K562 (cell line): ENCODE results near the gene QRICH1. TPM values are rescaled to one million over a fixed set of nuclear protein-coding genes. Genes with fewer than 3 reads are reported as not detected.

Source experiments
- ATAC-seq: fragments of 200-7000 bp; cut with Tn5 transposase; 3 replicates; pipeline ENCODE4 v1.9.1; 2020; ENCODE audit warnings: moderate library complexity
- BruUV-seq: library from RNA; stranded (reverse); fragments of 400-500 nt; replicated peaks from 2 replicates; lab custom pipeline; 2021; lab: Mats Ljungman, UMichigan
- CTCF ChIA-PET: fragments of 300-600 bp; formaldehyde crosslinking; extraction: SDS; loops from one replicate; lab custom pipeline; 2021; ENCODE audit warnings: low intra/inter-chr PET ratio; lab: Yijun Ruan, JAX
- POLR2A ChIA-PET: fragments of 300-600, 350-650 bp; sonication (Branson Sonifier 250); formaldehyde crosslinking; extraction: SDS; loops from one replicate; lab custom pipeline; 2021; ENCODE audit warnings: antibody characterized with exemption, inconsistent platforms; lab: Yijun Ruan, JAX
- DNase-seq, 4 experiments: peaks; one replicate each; pipeline versions ENCODE4 v3.0.0 to v3.0.0-alpha.2; 2011 to 2018; ENCODE audit warnings: low spot score in 3 of 4, mixed read lengths in 3 of 4; ENCODE audit errors: extremely low read depth in 1 of 4
- FAIRE-seq: peaks from 2 replicates; lab custom pipeline; 2011; peaks lifted over from hg19 to GRCh38; lab: Jason Lieb, UNC
- H2AFZ ChIP-seq: 2 replicates; pipeline ENCODE4 v1.6.0; 2011; ENCODE audit warnings: low read depth, low read length, control low read depth, inconsistent platforms
- H3K27ac ChIP-seq: fragments of 200-600 bp; 3 replicates; pipeline ENCODE4 v1.8.0; 2011; ENCODE audit warnings: low read depth, mild to moderate bottlenecking, control low read depth, inconsistent platforms, low read length, moderate library complexity, mixed read lengths; ENCODE audit errors: extremely low read depth
- H3K27me3 ChIP-seq, 2 experiments: fragments of 300-600 bp in 1 of 2; 2 replicates in 1 of 2; 3 replicates in 1 of 2; pipeline versions ENCODE4 v1.6.0 to v1.8.0; 2011; ENCODE audit warnings: inconsistent platforms in 2 of 2, low read length in 2 of 2, mild to moderate bottlenecking in 1 of 2, mixed read lengths in 1 of 2, moderate library complexity in 1 of 2; ENCODE audit not compliant: control insufficient read depth in 2 of 2, insufficient read depth in 2 of 2
- H3K36me3 ChIP-seq: fragments of 300-600 bp; 3 replicates; pipeline ENCODE4 v1.8.0; 2011; ENCODE audit warnings: mild to moderate bottlenecking, low read length, inconsistent platforms; ENCODE audit not compliant: control insufficient read depth, insufficient read depth
- H3K4me1 ChIP-seq, 2 experiments: fragments of 200-600 bp in 1 of 2; replicated peaks in 1 of 2; 2 replicates in 1 of 2; 3 replicates in 1 of 2; pipeline versions ENCODE4 v1.5.1 to v1.8.0; 2011; ENCODE audit warnings: inconsistent platforms in 2 of 2, low read length in 2 of 2, mild to moderate bottlenecking in 1 of 2, mixed read lengths in 1 of 2, moderate library complexity in 1 of 2; ENCODE audit not compliant: control insufficient read depth in 2 of 2, insufficient read depth in 2 of 2
- H3K4me2 ChIP-seq: 2 replicates; pipeline ENCODE4 v1.6.1; 2011; ENCODE audit warnings: low read length, control low read depth, inconsistent platforms, mixed read lengths; ENCODE audit not compliant: insufficient read depth
- H3K4me3 ChIP-seq: fragments of 200-600 bp; sonication (generic), shearing (Covaris generic); 2 replicates; pipeline ENCODE4 v1.5.1; 2016; ENCODE audit warnings: control low read depth, inconsistent platforms
- H3K79me2 ChIP-seq: fragments of 200-600 bp; 3 replicates; pipeline ENCODE4 v1.8.0; 2011; ENCODE audit warnings: low read length, inconsistent platforms; ENCODE audit not compliant: control insufficient read depth, insufficient read depth
- H3K9ac ChIP-seq, 2 experiments: 2 replicates each; pipeline versions ENCODE4 v1.6.0 to v1.6.1; 2011; ENCODE audit warnings: low read depth in 2 of 2, low read length in 2 of 2, control low read depth in 1 of 2, inconsistent platforms in 1 of 2, mild to moderate bottlenecking in 1 of 2, mixed read lengths in 1 of 2; ENCODE audit not compliant: insufficient read depth in 1 of 2
- H3K9me1 ChIP-seq: one replicate; pipeline ENCODE4 v1.6.0; 2011; ENCODE audit warnings: inconsistent platforms, mild to moderate bottlenecking, low read length, moderate library complexity; ENCODE audit not compliant: control insufficient read depth, insufficient read depth
- H3K9me3 ChIP-seq: replicated peaks from 2 replicates; pipeline ENCODE4 v1.5.1; 2011; ENCODE audit warnings: low read depth, low read length, inconsistent platforms; ENCODE audit not compliant: control insufficient read depth, insufficient read depth
- H4K20me1 ChIP-seq: replicated peaks from 2 replicates; pipeline ENCODE4 v1.6.1; 2011; ENCODE audit warnings: low read length, inconsistent platforms, mixed read lengths; ENCODE audit not compliant: control insufficient read depth, insufficient read depth
- ARID2 ChIP-seq: fragments of 450-650 bp; IDR thresholded peaks from 2 replicates; pipeline ENCODE4 v1.6.1; 2017; ENCODE audit warnings: antibody characterized with exemption, mild to moderate bottlenecking
- CBFA2T3 ChIP-seq: fragments of 450-650 bp; IDR thresholded peaks from 2 replicates; pipeline ENCODE4 v1.6.1; 2017
- CREB1 ChIP-seq, 2 experiments: sonication (generic) in 1 of 2; formaldehyde crosslinking in 1 of 2; IDR thresholded peaks; 2 replicates each; pipeline versions ENCODE4 v1.6.1 to v1.8.0; 2012 to 2022; ENCODE audit warnings: inconsistent platforms in 1 of 2, mild to moderate bottlenecking in 1 of 2, missing genetic modification reagents in 1 of 2, moderate library complexity in 1 of 2
- ELF4 ChIP-seq: fragments of 450-650 bp; formaldehyde crosslinking; IDR thresholded peaks from 2 replicates; pipeline ENCODE4 v1.4.0; 2022; ENCODE audit warnings: missing genetic modification characterization
- ILK ChIP-seq: fragments of 450-650 bp; IDR thresholded peaks from 2 replicates; pipeline ENCODE4 v1.6.1; 2016; ENCODE audit warnings: missing genetic modification characterization, low read depth, mild to moderate bottlenecking, missing compliant biosample characterization, moderate library complexity, borderline replicate concordance
- NCOA6 ChIP-seq: fragments of 450-650 bp; IDR thresholded peaks from 2 replicates; pipeline ENCODE4 v1.6.1; 2017; ENCODE audit warnings: mild to moderate bottlenecking
- POLR2AphosphoS5 ChIP-seq: IDR thresholded peaks from 2 replicates; pipeline ENCODE4 v1.6.1; 2011; ENCODE audit warnings: mild to moderate bottlenecking, low read depth, low read length, moderate library complexity; ENCODE audit not compliant: control insufficient read depth, insufficient read depth
- POLR2B ChIP-seq: fragments of 450-650 bp; IDR thresholded peaks from 2 replicates; pipeline ENCODE4 v1.6.1; 2018; ENCODE audit warnings: low read depth; ENCODE audit not compliant: partially characterized antibody
- STAG1 ChIP-seq: sonication (generic); formaldehyde crosslinking; IDR thresholded peaks from 2 replicates; pipeline ENCODE4 v1.5.0; 2020; ENCODE audit warnings: missing genetic modification reagents, borderline replicate concordance
- TCF3 ChIP-seq: sonication (generic); formaldehyde crosslinking; IDR thresholded peaks from 2 replicates; pipeline ENCODE4 v1.4.0; 2020; ENCODE audit warnings: mild to moderate bottlenecking, missing genetic modification reagents
- TEAD2 ChIP-seq: fragments of 450-650 bp; IDR thresholded peaks from 2 replicates; pipeline ENCODE4 v1.6.1; 2016; ENCODE audit warnings: missing genetic modification characterization, control low read depth, missing compliant biosample characterization
- ZBTB1 ChIP-seq: sonication (generic); formaldehyde crosslinking; IDR thresholded peaks from 2 replicates; pipeline ENCODE4 v1.8.1; 2023; ENCODE audit warnings: missing genetic modification reagents, low read depth, mild to moderate bottlenecking, borderline replicate concordance
- ZFP1 ChIP-seq: fragments of 450-650 bp; formaldehyde crosslinking; IDR thresholded peaks from 2 replicates; pipeline ENCODE4 v1.4.0; 2020; ENCODE audit warnings: mild to moderate bottlenecking, mixed read lengths
- ZNF263 ChIP-seq: sonication (generic); formaldehyde crosslinking; IDR thresholded peaks from 2 replicates; pipeline ENCODE4 v1.8.0; 2022; ENCODE audit warnings: mild to moderate bottlenecking, missing genetic modification reagents, borderline replicate concordance
- WGBS: fragments of 100-300 bp; shearing (Covaris generic); methylation state at CpG from one replicate; pipeline ENCODE4 v1.1.6; 2016; ENCODE audit warnings: low coverage, mixed read lengths; ENCODE audit not compliant: insufficient coverage; ENCODE audit errors: missing lambda C conversion rate; 5-methylcytosine and 5-hydroxymethylcytosine counted together
- in situ Hi-C: fragments of 300-500 bp; cut with MboI; formaldehyde crosslinking; loops from 4 replicates; pipeline ENCODE4 v1.15.0; 2018; ENCODE audit warnings: inconsistent platforms, mixed read lengths
- intact Hi-C: fragments of 100-400 bp; cut with micrococcal nuclease; formaldehyde crosslinking; loops from 2 replicates; pipeline ENCODE4 v1.14.2; 2022
- polyA plus RNA-seq, 8 experiments: library from polyadenylated mRNA; depleted of rRNA in 4 of 8; stranded (reverse) in 5 of 8; unstranded in 3 of 8; fragments of >200 nt; fragmentation: Nextera tagmentation in 2 of 8; fragmentation: Illumina TruSeq in 1 of 8; extraction: Ambion mirVana in 2 of 8; extraction: Trizol in 1 of 8; gene quantifications; 2 replicates each; pipeline versions ENCODE4 v1.2.1 to v1.2.3, GENCODE V29; 2011 to 2014; ENCODE audit warnings: inconsistent platforms in 1 of 8, missing spikeins in 1 of 8
- total RNA-seq, 7 experiments: library from RNA; depleted of rRNA in 6 of 7; stranded (reverse); fragments of >200 nt in 6 of 7; fragmentation: Illumina TruSeq in 2 of 7; extraction: Trizol in 2 of 7; gene quantifications; 2 replicates each; pipeline versions ENCODE4 v1.2.1 to v1.2.3, GENCODE V29; 2011 to 2021; ENCODE audit warnings: low replicate concordance in 1 of 7
- TF ChIP-seq, protein P1 (sequence below): fragments of 450-650 bp; IDR thresholded peaks from 2 replicates; pipeline ENCODE4 v1.6.1; 2018; ENCODE audit not compliant: partially characterized antibody
- TF ChIP-seq, protein P2 (sequence below): sonication (generic); formaldehyde crosslinking; IDR thresholded peaks from 2 replicates; pipeline ENCODE4 v1.8.1; 2023; ENCODE audit warnings: mild to moderate bottlenecking, missing genetic modification reagents

Gene QRICH1
- total and polyA plus RNA-seq, 9 of the 15 experiments (the other 6 are each of a cell fraction or from before 2014, with no cell fraction given): 20.1 to 99.2 (median 56.7) TPM

DNA sequence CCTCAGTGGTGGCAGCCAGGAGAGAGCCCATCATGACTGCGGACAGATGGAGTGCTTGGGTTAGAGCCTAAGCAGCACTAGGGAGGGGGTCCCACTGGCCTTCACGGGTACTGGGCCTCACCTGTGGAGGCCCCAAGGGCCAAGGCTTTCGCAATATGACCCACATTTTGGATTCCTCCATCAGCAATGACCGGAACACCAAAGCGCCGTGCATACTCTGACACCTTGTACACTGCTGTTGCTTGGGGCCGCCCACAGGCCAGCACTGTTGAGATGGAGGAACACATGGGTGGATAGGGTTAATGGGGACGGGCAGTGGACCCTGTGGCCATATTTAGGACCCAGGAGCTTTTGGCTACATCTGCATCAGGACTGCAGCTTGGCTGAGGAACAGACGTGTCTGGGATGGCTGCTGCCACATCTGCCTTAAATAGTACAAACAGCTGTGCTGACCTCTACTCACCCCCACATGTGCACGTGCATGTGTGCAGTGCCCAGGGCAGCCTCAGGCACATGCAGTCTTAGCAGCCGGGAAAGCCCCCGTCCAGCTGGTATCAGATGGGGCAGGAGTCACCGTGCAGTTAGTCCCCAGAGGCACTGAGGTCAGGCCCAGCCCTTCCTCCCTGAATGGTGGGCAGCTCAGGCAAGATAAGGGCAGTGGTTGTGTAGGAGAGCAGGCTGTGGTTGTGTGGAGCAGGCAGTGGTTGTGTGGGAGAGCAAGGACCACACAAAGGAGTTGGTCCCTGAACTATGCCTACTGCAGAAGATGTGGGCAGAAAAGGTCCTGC is 68.7 kb downstream of the QRICH1 start:
- Histone ChIP-seq H3K27ac (peak overlapping the region; percentile 35; the same call in 1 of the 3 replicates), H3K4me2 (peak overlapping the region; percentile 10; the same call in 1 of the 2 replicates), H3K9ac (peak overlapping the region in 1 of 2 experiments; percentile 72; a peak in 2 of 4 replicates), H3K4me1 (peaks cover 34 to 68% of the 10 kb centered on the region in 2 experiments; a peak in 4 of 5 replicates), H4K20me1 (peaks cover 12% of the 10 kb centered on the region), H3K79me2 (peaks cover 91% of the 10 kb centered on the region), H3K27me3 (no peaks in the 10 kb centered on the region), H3K9me3 (no peaks in the 10 kb centered on the region), H3K4me3 (no peak overlapping the region), H2AFZ (no peak overlapping the region), H3K36me3 (peaks cover 70% of the 10 kb centered on the region), H3K9me1 (peaks cover 9% of the 10 kb centered on the region)
- ChIA-PET POLR2A (interaction anchor here (0.6 to 3.8 kb wide), 7 partner anchors 9 to 69 kb away, joined by 3 to 19 read pairs (median 5); partner anchors contain the start of gene QRICH1), CTCF (interaction anchor here (0.6 kb wide), 1 partner anchor 96 kb away, joined by 3 read pairs; no protein-coding TSS in a partner anchor)
- DNase-seq: no peak
- no TSS peak for BruUV-seq
- intact Hi-C loops: loop anchor here (10.0 kb wide), 1 partner anchor 140 kb away; the partner anchor contains the start of gene CCDC71
- WGBS: 61% methylated on average over 13 of the region's 13 CpGs
- FAIRE-seq: no peak
- ATAC-seq: no peak
- in situ Hi-C loops: no loop called here
- peak; percentile 61 for TF ChIP-seq TCF3 (CRISPR knock-in tag)
- peak; percentile 93 for TF ChIP-seq ZBTB1 (CRISPR knock-in tag)
- TF ChIP-seq ZFP1: no peak
- TF ChIP-seq POLR2AphosphoS5: peak; percentile 45; the same call in 1 of the 2 replicates
- TF ChIP-seq STAG1 (CRISPR knock-in tag): no peak
- TF ChIP-seq POLR2B: peak; percentile 64
- no peak for TF ChIP-seq NCOA6
- no peak for TF ChIP-seq TEAD2
- 0 out of 2 replicates have a peak, but pooled peaks have one; percentile 31 for TF ChIP-seq ELF4 (CRISPR knock-in tag)
- no peak for TF ChIP-seq ILK (tag)
- 0 out of 2 replicates have a peak, but pooled peaks have one; percentile 7 for TF ChIP-seq CREB1 (IDR thresholded peaks at IDR 0.05)
- TF ChIP-seq CREB1 (CRISPR knock-in tag; IDR thresholded peaks at IDR 0.05): no peak
- TF ChIP-seq, protein P1, sequence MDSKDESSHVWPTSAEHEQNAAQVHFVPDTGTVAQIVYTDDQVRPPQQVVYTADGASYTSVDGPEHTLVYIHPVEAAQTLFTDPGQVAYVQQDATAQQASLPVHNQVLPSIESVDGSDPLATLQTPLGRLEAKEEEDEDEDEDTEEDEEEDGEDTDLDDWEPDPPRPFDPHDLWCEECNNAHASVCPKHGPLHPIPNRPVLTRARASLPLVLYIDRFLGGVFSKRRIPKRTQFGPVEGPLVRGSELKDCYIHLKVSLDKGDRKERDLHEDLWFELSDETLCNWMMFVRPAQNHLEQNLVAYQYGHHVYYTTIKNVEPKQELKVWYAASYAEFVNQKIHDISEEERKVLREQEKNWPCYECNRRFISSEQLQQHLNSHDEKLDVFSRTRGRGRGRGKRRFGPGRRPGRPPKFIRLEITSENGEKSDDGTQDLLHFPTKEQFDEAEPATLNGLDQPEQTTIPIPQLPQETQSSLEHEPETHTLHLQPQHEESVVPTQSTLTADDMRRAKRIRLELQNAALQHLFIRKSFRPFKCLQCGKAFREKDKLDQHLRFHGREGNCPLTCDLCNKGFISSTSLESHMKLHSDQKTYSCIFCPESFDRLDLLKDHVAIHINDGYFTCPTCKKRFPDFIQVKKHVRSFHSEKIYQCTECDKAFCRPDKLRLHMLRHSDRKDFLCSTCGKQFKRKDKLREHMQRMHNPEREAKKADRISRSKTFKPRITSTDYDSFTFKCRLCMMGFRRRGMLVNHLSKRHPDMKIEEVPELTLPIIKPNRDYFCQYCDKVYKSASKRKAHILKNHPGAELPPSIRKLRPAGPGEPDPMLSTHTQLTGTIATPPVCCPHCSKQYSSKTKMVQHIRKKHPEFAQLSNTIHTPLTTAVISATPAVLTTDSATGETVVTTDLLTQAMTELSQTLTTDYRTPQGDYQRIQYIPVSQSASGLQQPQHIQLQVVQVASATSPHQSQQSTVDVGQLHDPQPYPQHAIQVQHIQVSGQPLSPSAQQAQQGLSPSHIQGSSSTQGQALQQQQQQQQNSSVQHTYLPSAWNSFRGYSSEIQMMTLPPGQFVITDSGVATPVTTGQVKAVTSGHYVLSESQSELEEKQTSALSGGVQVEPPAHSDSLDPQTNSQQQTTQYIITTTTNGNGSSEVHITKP: no peak
- peak; percentile 68 for TF ChIP-seq CBFA2T3
- no peak for TF ChIP-seq ZNF263
- TF ChIP-seq, protein P2, sequence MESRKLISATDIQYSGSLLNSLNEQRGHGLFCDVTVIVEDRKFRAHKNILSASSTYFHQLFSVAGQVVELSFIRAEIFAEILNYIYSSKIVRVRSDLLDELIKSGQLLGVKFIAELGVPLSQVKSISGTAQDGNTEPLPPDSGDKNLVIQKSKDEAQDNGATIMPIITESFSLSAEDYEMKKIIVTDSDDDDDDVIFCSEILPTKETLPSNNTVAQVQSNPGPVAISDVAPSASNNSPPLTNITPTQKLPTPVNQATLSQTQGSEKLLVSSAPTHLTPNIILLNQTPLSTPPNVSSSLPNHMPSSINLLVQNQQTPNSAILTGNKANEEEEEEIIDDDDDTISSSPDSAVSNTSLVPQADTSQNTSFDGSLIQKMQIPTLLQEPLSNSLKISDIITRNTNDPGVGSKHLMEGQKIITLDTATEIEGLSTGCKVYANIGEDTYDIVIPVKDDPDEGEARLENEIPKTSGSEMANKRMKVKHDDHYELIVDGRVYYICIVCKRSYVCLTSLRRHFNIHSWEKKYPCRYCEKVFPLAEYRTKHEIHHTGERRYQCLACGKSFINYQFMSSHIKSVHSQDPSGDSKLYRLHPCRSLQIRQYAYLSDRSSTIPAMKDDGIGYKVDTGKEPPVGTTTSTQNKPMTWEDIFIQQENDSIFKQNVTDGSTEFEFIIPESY (CRISPR knock-in tag): no peak
- no peak for TF ChIP-seq ARID2
